GM21529 (cell line): Measurements from ENCODE around the gene SLC6A8.
"Not testable (repeated sequence)": the region's sequence is repeated elsewhere in the genome, so short reads cannot be mapped to it uniquely, and the experiment has no call there.

Source experiments
- ATAC-seq: cut with Tn5 transposase; IDR thresholded peaks from one replicate; pipeline ENCODE4 v1.9.1; 2021; ENCODE audit not compliant: unreplicated experiment

SLC6A8 gene

DNA sequence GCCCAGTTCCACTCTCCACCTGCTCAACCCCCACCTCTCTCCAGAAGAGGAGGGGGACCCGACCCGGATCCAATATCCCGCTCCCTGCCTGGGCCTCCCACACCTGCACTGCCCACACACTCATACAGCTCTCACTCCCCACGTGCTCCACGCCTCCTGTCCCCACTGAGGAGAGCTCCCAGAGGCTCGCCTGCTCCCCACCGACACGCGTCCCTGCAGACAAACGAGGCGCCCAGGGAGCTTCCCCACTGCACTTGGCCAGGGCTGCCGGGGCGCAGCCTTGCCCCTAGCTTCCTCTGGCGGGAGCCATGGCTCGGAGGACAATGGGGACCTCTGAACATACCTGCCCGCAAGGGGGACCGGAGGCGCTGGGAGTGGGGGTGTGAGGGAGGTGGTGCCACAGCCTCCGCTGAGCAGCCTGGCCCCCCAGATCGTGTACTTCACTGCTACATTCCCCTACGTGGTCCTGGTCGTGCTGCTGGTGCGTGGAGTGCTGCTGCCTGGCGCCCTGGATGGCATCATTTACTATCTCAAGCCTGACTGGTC is 5.0 kb downstream of the SLC6A8 start:
- no peak for ATAC-seq

DNA sequence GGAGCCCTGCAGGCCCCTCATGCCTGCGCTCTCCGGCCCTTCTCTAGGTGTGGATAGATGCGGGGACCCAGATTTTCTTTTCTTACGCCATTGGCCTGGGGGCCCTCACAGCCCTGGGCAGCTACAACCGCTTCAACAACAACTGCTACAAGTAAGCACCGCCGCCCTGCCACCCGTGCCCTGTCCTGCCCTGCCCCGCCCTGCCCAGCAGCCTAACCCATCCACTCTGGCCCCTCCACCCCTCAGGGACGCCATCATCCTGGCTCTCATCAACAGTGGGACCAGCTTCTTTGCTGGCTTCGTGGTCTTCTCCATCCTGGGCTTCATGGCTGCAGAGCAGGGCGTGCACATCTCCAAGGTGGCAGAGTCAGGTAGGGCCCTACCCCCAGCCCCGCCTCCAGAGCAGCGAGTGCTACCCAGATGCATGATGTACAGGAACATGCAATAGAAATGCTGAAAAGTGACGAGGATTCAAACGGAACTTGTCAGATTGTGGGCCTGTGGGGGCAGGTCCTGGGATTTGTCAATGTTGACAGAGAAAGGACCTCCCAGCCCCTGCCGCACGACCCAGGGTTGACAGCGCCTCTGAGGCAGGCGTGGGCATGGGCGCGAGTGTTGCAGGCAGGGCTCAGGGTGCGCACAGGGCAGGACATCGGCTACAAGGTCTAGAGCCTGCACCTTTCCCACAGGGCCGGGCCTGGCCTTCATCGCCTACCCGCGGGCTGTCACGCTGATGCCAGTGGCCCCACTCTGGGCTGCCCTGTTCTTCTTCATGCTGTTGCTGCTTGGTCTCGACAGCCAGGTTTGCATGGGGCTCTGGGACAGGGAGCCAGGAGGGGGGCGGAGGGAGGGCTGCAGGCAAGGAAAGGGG is 5.7 kb downstream of the SLC6A8 start:
- ATAC-seq: no peak

- ATAC-seq: not testable (repeated sequence)
Measured at GRCh38 chrX:153694256-153694655, 6.5 kb downstream of the SLC6A8 start.

DNA sequence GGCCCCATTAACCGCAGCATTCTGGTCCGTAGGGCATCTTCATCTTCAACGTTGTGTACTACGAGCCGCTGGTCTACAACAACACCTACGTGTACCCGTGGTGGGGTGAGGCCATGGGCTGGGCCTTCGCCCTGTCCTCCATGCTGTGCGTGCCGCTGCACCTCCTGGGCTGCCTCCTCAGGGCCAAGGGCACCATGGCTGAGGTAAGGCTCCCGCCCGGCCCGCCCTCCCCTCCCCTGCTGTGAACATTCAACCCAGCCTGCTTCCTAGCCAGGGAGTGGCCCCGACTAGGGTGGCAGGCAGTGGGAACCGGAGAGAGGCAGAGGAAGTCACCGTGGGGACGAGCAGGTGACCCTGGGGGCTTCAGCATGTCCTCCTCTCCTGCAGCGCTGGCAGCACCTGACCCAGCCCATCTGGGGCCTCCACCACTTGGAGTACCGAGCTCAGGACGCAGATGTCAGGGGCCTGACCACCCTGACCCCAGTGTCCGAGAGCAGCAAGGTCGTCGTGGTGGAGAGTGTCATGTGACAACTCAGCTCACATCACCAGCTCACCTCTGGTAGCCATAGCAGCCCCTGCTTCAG is 7.1 kb downstream of the SLC6A8 start:
- no peak for ATAC-seq

GRCh38 chrX:153696100-153696499 is 8.4 kb downstream of the SLC6A8 start:
- no peak for ATAC-seq

- ATAC-seq: not testable (repeated sequence)
Measured at GRCh38 chrX:153696538-153696937, 8.8 kb downstream of the SLC6A8 start.

GRCh38 chrX:153696986-153697722 is 9.4 kb downstream of the SLC6A8 start:
- ATAC-seq: not testable (repeated sequence)

GRCh38 chrX:153697924-153698865 is 10.5 kb downstream of the SLC6A8 start:
- no peak for ATAC-seq

DNA sequence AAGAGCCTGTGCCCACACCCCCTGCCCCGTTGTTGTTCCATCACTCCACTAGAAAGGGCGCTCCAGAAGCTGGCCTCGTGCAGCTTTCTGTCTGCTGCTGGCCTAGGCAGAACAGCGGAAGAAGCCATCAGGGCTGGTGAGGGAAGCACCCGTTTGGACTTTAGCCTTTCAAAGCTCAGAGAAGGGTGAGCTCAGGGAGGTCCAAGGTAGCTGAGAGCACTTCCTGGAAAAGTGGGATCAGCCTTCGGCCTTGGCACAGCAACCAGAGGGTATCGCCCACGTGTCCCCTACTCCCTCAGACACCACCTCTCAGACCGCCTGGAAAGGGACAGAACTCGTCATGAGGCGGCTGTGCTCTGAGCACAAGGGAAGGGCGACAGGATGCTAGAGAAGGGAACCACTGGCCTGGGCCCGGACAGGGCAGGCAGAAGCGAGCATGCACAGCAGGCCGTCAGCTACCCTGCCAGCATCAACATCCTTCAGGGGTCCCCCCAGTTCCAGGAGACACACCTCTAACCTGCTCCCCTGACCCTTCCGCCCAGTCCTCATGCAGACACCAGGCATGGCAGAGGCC is 11.6 kb downstream of the SLC6A8 start:
- ATAC-seq: not testable (repeated sequence)

GRCh38 chrX:153699784-153700371 is 12.2 kb downstream of the SLC6A8 start:
- not testable (repeated sequence) for ATAC-seq

DNA sequence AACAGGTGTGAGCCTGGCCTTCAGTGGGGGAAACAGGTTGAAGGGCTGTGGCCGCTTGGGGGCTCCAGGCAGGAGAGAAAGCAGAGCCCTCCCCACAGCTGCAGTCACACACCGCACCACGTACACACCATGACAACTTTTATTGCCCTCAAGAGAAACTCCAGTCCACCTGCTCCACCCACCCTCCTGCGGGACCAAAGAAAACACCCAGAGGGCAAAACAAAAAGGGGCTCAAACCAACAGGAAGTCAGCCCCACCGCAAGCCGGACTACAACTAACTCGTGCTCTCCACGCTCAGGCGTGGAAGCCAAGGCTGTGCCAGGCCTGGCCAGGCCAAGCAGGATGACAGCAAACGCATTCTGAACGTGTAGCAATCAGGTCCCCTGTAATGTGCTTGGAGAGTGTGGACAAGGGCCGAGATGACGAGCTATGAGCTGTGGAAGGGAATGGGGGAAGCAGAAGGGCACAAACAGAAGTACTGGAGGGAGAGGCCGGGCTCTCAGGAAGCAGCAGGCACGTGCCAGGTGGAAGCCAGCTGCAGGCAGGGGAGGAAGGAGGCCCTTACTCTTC is 12.7 kb downstream of the SLC6A8 start:
- no peak for ATAC-seq

DNA sequence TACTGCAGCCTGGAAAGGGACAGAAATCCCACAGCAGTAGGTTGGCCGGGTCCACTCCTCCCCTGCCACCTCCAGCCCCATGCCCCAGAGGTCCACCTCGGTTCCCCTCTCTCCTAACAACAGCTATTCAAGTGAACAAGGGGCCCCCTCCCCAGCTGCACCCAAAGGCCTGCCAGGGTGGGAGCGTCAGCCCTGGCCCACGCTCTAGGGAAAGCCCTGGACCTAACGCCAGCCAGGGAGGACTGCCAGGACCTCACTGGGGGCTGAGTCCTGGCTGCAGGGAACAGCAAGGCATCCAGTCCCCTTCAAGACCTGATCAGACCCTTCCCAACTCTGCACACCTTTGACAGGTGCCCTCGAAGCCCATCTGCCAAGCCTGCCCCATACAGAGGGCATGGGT is 13.2 kb downstream of the SLC6A8 start:
- ATAC-seq: no peak

GRCh38 chrX:153701706-153702105 is 14.0 kb downstream of the SLC6A8 start:
- no peak for ATAC-seq

- ATAC-seq: no peak
Measured at GRCh38 chrX:153702336-153703035, 14.8 kb downstream of the SLC6A8 start.

GRCh38 chrX:153703036-153703370 is 15.3 kb downstream of the SLC6A8 start:
- no peak for ATAC-seq

DNA sequence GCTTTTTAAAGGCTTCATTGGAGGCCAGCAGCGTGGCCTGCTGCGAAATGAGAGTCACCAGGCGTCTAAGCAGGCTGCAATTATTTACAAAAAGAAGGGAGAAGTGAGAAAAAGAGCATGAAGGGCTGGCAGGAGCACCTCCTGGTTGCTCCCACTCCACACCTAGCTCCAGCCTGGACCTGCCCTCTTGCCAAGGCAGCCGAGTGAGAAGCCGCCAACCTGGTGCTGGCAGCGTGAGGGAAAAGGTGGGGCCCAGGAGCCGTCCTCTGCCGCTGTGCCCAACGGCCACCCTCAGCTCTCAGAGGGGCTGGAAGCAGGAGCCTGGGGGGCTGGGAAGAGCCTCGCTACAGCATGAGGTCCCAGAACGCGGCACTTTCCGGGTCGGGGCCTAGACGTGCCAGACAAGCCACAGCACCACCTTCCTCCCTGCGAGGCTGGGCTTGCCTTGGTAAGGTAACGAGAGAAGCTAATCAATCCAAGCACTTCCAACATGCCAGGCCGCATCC is 16.3 kb downstream of the SLC6A8 start:
- ATAC-seq: no peak

GRCh38 chrX:153704631-153705402 is 17.1 kb downstream of the SLC6A8 start:
- not testable (repeated sequence) for ATAC-seq
